ENCODE results near the gene PRSS3.
"Not testable (repeated sequence)": the region's sequence is repeated elsewhere in the genome, so short reads cannot be mapped to it uniquely, and the experiment has no call there.

Gene PRSS3

GRCh38 chr9:33795281-33795680 is at the start of gene PRSS3:
Gene PRSS3, plus strand, starts transcription at chr9:33795561. Its CDS starts 13 bp downstream, at chr9:33795574.
- DNase-seq (ENCODE audit: low read depth in 2 of 2) = no peak

GRCh38 chr9:33748633-33749304 is 46.6 kb upstream of the PRSS3 start:
- DNase-seq (ENCODE audit: low read depth in 2 of 2) = peak in 1 of 2 donors; percentile 12

DNA sequence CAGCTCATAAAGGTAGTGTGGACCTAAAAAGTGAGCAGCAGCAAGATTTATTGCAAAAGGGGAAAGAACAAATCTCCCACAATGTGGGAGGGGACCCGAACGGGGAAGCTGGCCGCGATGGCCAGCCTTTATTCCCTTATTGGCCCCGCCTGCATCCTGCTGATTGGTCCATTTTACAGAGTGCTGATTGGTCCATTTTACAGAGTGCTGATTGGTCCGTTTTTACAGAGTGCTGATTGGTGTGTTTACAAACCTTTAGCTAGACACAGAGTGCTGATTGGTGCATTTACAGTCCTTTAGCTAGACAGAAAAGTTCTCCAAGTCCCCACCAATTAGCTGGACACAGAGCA is 46.1 kb upstream of the PRSS3 start:
- not testable (repeated sequence) for DNase-seq (ENCODE audit: low read depth in 2 of 2)

DNA sequence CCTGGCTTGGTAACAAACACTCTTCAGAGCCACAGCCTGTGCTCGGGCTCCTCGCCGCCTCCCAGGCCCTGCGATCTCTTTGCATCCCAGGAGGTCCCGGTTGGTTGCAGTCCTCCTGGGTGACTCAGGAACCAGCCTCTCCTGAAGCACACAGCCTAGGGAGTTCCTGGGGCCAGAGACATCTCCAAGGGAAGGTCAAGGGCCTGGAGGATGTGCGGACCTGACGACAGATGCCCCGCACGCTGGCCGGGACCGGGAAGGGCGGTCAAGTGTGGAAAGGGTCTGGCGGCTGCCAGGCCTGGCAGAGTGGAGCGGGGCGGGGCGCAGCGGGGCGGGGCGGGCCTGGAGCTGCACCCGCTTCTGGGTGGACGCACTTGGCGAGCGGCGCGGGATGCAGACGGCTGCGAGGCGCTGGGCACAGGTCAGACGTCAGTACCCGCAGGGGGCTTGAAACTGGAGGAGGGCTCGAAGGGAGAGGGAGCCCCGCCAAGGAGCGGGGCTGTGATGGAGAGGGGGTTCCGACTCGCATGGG is 45.0 kb upstream of the PRSS3 start:
- DNase-seq (ENCODE audit: low read depth in 2 of 2) = no peak

GRCh38 chr9:33750839-33751339 is 44.5 kb upstream of the PRSS3 start:
- no peak for DNase-seq (ENCODE audit: low read depth in 2 of 2)

DNA sequence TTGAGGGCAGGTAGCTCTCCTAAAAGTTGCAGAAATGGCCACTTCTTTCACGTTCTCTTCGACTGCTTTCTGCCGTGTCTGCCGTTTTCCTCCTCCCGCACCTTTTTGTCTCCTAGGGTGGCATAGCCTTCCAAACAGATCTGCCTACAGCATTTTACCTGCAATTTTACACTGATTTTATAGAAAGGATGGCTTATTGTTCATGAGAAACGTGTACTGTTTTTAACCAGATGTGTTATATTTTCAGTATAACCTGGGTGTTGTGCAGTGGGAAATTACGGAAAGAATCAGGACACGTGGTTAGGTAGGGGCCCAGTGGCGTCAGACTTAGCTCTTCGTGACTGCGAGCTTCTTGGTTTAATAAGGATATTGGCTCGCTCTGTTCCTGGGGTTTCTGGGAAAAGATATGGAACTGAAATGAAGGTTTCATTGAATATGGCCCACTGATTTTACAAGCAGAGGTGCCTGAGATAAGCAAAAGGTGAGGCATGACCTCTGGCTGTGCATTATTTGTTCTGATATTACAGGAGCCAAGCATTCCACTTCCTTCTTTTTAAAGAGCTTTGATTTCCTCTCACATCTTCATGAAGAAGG is 43.7 kb upstream of the PRSS3 start:
- no peak for DNase-seq (ENCODE audit: low read depth in 2 of 2)

GRCh38 chr9:33752130-33752637 is 43.2 kb upstream of the PRSS3 start:
- DNase-seq (ENCODE audit: low read depth in 2 of 2) = no peak

GRCh38 chr9:33752789-33753188 is 42.6 kb upstream of the PRSS3 start:
- DNase-seq (ENCODE audit: low read depth in 2 of 2) = not testable (repeated sequence)

DNA sequence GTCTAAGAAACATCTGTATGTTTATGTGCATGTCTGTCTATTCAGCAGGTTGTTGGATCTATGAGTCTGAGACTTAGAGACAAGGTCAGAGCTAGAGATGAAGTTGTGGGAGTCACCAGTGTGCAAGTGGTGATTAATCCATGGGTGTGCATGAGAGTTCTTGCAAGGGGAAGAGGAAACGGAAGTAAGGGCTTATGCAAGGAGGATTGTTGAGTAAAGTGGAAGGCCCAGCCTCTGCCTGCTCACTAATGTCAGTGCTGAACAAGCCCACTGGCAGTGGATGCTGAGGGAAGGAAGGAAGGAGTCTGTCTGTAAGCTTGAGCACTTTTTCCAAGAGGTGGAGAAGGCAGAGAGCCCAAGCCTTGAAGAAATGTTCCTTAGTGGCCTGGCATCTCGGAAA is 35.7 kb upstream of the PRSS3 start:
- DNase-seq (ENCODE audit: low read depth in 2 of 2) = not testable (repeated sequence)

GRCh38 chr9:33762343-33762742 is 33.0 kb upstream of the PRSS3 start:
- DNase-seq (ENCODE audit: low read depth in 2 of 2) = no peak

GRCh38 chr9:33763709-33764108 is 31.7 kb upstream of the PRSS3 start:
- DNase-seq (ENCODE audit: low read depth in 2 of 2) = not testable (repeated sequence)

DNA sequence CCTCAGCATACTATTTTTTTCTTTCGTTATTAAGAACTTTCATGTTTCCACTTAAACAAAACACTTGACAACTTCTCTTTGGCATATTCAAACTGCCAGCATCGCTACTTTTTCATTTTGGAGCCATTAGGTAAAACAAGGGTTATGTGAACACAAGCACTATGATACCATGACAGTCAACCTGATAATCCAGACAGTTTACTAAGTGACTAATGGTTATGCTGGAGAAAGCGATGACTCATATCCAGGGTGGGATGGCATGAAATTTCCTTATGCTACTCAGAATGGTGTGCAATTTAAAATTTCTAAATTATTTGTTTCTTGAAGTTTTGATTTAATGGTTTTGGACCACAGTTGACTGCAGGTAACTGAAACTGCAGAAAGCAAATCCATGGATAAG is 29.9 kb upstream of the PRSS3 start:
- no peak for DNase-seq (ENCODE audit: low read depth in 2 of 2)

- not testable (repeated sequence) for DNase-seq (ENCODE audit: low read depth in 2 of 2)
Observed at GRCh38 chr9:33770156-33770880, 25.0 kb upstream of the PRSS3 start.

- not testable (repeated sequence) for DNase-seq (ENCODE audit: low read depth in 2 of 2)
Observed at GRCh38 chr9:33773135-33773534, 22.2 kb upstream of the PRSS3 start.

- not testable (repeated sequence) for DNase-seq (ENCODE audit: low read depth in 2 of 2)
Observed at GRCh38 chr9:33774074-33774659, 21.2 kb upstream of the PRSS3 start.

GRCh38 chr9:33776578-33776977 is 18.8 kb upstream of the PRSS3 start:
- DNase-seq (ENCODE audit: low read depth in 2 of 2) = no peak

GRCh38 chr9:33778700-33779351 is 16.5 kb upstream of the PRSS3 start:
- peak; percentile 17 to 40 for DNase-seq (ENCODE audit: low read depth in 2 of 2)

- no peak for DNase-seq (ENCODE audit: low read depth in 2 of 2)
Observed at GRCh38 chr9:33780276-33780675, 15.1 kb upstream of the PRSS3 start.

DNA sequence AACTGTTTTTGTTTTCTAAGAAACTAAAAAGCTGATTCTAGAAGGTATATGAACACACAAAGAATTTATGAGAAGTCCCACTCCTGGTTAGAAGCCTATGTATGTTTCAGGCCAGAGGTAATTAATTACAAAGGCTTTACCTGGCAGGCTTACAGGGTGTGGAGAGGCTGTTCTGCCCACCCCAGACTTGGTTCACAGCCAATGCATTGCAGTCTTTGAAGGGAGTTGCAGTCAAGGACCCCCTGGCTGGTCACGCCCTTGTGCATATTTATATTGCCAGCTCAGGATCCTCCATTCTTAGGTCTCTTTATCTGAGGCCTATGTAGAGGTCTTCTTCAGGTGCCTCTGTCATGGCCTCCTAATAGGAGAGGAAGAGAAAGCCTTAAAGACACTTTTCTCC is 13.6 kb upstream of the PRSS3 start:
- DNase-seq (ENCODE audit: low read depth in 2 of 2) = no peak

DNA sequence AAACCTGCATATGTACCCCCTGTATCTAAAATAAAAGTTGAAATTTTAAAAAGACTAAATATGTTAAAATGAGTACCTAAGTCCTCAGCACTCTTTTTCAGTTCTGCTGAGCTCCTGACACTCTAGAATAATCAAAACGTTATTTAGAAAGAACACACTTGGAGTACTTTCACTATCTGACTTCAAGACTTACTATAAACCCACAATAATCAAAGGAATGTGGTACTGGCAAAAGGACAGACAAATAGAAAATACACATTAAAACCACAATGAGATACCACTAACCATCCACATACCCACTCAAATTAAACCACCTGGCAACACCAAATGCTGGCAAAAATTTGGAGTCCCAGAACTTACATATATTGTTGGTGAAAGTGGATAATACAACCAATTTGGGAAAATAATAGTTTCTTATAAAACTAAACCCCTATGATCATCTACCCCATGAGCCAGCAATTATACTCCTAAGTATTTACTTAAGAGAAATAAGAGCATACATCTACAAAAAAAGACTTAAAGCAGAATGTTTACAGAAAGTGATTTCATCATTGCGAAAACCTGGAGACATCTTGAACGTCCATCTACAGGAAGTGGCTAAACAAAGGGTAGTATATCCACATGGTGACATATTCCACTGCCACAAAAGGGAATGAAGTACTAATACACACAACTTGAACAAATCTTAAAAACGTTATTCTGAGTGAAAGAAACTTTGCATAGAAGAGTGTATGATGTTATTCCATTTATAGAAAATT is 12.8 kb upstream of the PRSS3 start:
- no peak for DNase-seq (ENCODE audit: low read depth in 2 of 2)

- DNase-seq (ENCODE audit: low read depth in 2 of 2) = no peak
Observed at GRCh38 chr9:33785914-33786313, 9.4 kb upstream of the PRSS3 start.
